Middle frontal gyrus (tissue), 1 donor: ENCODE data around the gene SLC22A23.
"Not testable (repeated sequence)": the region's sequence is repeated elsewhere in the genome, so short reads cannot be mapped to it uniquely, and the experiment has no call there.

Source experiments
- DNase-seq: peaks from one replicate; pipeline ENCODE4 v3.0.0-alpha.2; 2015; ENCODE audit warnings: low spot score; ENCODE audit errors: extremely low spot score

The SLC22A23 gene

GRCh38 chr6:3386374-3386857 is 70.4 kb downstream of the SLC22A23 start:
- DNase-seq: peak; percentile 86

DNA sequence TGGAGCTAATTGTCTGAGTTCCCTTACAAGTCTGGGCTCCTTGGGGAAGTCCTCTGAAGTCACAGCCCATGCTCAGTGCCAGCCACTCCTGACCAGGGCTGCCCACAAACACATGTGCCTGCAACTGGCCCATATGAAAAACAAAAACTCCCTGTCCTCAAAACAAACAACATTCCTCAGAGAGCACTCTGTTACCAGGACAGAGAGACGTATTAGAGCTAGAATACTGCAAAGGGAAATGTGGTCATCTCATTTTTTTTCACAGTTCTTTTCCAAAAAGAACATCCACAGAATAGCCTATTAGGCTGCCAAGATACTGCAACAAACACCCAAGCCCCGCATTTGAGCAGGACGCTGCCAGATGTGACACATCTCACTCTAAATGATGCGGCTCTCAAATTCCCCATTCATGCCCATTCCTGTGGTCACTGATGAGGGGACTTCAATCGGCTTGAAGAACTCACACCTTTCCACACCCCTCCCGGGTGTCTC is 71.1 kb downstream of the SLC22A23 start:
- peak; percentile 78 for DNase-seq

GRCh38 chr6:3385181-3385580 is 71.7 kb downstream of the SLC22A23 start:
- not testable (repeated sequence) for DNase-seq

GRCh38 chr6:3384241-3385143 is 72.4 kb downstream of the SLC22A23 start:
- no peak for DNase-seq

DNA sequence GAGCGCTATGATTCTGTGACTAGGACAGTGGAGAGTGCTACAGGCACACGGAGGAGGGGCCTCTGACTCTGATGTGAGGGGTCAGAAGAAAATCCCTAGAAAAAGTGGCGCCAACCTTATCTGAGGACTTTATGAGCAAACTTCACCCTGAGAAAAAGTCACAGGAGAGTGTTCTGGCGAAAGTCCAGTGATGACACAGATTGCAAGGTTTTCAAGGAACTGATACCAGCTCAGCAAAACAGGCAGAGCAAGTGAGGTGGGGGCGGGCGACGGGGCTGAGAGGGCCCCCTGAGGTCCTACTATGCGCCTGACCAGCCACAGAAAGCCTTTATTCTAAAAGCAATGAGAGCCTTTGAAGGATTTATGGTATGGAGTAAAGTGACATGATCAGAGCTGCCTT is 73.3 kb downstream of the SLC22A23 start:
- no peak for DNase-seq

GRCh38 chr6:3382326-3383279 is 74.2 kb downstream of the SLC22A23 start:
- no peak for DNase-seq

- DNase-seq: peak; percentile 81
These were observed 75.5 kb downstream of the SLC22A23 start for GRCh38 chr6:3381233-3381921.

- no peak for DNase-seq
These were observed 76.3 kb downstream of the SLC22A23 start for GRCh38 chr6:3380344-3381232.

DNA sequence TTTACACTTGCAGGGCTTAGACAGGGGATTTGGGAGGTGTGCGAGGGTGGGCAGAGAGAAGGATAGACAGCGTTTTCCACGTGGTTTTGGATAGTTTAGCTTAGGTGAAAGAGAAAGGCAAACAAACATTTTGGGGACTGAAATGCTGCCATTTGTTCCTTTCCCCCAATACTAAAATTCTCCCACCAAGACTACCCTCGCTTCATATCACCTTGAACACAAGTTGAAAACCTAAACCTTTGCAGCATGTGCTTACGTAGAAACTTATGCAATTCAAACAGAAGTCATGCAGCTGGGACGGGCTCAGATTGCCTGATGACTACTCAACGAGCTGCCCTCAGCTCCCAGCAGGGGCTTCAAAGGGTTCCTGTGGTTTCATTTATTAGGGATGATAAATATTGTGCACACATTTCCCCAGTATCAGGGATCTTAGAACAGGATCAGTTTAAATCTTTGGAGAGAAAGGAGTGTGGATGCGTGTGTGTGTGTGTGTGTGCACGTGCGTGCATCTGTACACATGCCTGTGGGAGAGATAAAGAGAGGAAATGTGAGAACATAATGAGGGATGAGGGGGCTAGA is 77.3 kb downstream of the SLC22A23 start:
- no peak for DNase-seq

DNA sequence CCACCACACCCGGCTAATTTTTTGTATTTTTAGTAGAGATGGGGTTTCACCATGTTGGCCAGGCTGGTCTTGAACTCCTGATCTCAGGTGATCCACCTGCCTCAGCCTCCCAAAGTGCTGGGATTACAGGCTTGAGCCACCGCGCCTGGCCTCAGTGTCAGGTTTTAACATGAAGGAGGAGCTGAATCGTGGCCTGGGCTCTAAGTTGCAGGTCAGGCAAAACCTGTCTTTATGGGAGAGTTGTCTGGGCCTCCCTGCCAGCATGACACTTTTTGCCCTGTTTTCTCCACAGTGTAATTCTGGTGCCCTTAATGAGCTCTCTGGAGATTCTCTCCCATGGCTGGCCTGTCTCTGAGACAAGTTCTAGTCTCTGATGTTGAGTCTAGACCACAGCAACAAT is 78.0 kb downstream of the SLC22A23 start:
- DNase-seq: not testable (repeated sequence)

- not testable (repeated sequence) for DNase-seq
These were observed 78.5 kb downstream of the SLC22A23 start for GRCh38 chr6:3378398-3378782.

DNA sequence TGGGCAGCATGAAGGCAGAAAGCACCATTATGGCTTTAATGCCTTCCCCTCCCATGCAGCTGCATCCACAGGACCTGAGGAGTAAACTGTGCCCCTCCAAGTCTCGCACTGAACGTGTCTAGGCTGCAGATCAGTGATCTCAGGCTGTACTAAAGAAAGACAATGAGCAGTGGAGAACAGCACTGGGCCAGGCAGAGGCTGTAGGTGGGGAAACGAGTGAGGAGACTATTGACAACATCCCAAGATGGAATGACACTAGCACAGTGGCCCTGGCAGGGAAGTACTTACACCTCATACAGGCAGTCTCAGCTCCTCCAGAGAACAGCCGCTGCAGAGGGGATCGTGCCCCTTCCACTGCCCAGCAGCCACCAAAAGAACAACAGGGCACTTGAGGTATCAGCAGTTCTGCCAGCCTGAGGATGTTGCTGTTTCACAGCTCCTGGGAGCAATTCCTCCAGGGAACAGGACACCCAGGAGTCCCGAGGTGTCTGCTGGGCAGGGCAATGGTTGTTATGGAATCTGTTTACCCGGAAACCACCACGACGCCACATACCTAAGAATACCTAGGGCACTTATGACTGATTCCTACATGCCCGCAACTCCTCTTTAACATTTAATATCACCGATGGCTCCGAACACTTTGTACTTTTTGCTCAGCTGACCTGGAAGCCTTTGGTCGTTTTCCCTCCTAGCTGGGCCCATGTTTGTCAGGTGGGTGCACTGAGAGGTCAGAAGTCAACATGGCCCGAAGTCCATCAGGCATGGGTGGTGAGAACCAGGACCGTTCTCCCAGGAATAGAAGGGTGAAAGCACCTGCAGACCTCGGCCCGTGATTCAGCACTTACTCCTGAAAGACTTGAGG is 79.1 kb downstream of the SLC22A23 start:
- no peak for DNase-seq

GRCh38 chr6:3376893-3377535 is 79.8 kb downstream of the SLC22A23 start:
- DNase-seq: no peak

DNA sequence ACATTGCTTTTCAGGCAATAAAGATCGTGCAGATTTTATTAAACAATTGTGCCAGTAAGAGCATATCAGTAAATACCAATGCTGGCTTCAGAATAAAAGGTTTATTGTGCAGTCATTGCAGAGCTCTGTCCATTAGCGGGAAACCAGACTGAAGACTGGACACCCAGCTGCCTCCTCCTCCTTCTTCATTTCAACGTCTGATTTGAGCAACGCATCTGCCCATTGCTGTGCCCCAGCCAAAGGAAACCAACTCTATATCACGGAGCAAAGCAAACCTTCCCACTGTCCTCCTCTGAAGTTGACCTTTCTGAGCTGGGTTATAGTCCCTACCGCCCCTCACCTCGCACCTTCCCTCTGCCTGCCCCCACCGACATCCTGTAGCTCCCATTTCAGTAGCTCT is 80.8 kb downstream of the SLC22A23 start:
- no peak for DNase-seq

DNA sequence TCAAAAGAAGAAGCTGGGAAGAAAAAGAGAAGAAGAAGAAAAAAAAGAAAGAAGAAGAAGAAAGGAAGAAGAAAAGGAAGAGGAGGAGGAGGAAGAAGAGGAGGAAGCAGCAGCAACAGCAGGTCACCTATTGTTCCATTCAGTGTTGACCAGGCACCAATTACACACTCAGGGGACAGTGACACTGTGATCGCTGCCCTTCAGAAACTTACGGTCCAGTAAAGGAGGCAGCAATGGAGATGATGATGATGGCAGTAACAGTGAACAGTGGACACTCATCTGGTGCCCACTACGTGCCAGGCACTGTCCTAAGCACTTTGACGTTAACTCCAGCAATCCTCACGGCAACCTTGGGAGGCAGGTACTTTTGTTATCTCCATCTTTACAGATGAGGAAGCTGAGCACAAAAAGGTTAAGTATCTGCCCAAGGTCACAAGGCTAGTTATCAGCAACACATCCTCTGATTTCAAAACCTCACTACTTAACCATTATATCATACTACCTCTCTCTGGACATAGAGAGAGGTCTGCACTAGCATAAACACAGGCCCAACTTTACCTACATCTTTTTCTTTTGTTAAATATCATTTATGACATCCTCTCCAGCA is 83.2 kb downstream of the SLC22A23 start:
- DNase-seq: no peak

DNA sequence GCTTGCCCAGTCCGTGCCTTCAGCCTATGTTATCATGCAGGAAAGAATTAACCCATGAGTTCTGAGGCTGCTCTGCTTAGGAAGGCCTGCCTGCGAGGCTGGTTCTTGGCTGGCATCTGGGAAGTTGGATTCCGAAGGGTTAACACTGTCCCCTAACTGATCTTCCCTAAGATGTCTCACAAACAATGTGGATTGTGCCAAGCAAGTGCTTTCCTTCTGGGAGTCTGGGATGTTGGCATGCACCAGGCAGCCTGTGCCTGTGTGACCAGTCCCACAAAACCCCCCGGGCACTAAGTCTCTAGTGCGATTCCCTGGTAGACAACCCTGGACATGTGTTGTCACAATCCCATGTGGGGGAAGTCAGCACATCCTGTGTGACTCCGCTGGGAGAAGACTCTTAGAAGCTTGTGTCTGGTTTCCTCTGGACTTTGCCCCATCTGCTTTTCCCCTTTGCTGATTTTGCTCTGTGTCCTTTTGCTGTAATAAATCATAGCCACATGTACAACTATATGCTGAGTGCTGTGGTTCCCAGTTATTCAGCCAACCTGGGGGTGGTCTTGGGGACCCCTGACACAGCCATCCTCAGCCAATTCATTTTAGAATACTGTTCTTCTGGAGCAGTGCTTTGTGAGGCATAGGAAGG is 83.8 kb downstream of the SLC22A23 start:
- DNase-seq: no peak

DNA sequence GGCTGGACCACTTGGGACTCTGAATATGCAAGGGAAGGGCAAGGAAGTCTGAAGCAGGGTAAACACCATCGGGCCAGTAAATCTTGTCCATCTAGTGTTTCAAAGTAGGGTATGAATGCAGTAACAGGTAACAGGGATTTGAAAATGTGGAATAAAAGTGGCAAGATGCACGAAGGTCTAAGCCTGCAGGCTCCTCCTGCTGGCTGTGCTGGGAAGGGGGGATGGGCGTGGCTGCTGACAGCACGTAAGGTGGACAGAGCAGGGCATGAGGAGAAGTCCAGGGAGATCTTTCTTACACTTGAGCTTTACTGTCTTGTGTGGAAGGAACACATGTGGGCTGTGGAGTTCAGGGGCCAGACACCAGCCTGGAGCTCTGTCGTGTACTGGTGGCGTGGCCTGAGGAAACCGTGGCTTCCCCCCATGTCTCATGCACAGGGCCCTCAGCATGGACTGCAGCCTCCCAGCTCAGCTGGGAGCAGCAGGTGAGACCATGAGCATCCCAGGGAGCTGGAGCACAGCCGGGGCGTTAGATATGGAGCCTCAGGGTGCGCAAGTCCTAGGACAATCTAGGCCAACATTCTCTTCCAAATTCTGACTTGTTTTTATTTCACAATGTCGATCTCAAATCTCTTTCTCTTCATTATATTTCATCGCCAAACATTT is 84.5 kb downstream of the SLC22A23 start:
- DNase-seq: no peak
